Mesenchymal stem cell (in vitro differentiated cells and primary cell): Measurements from ENCODE around the gene PAX8.

Experiments
- DNase-seq: peaks from one replicate; pipeline ENCODE4 v3.0.0-alpha.2; 2013
- H2AFZ ChIP-seq: one replicate; pipeline ENCODE4 v1.6.1; 2013; ENCODE audit warnings: low read depth, mild to moderate bottlenecking, control low read depth, inconsistent platforms, low read length, moderate library complexity
- H2AK5ac ChIP-seq: 2 replicates; pipeline ENCODE4 v1.6.1; 2013; ENCODE audit warnings: low read length, moderate library complexity, mild to moderate bottlenecking, inconsistent platforms; ENCODE audit not compliant: severe bottlenecking
- H2BK120ac ChIP-seq: one replicate; pipeline ENCODE4 v1.6.1; 2013; ENCODE audit warnings: low read depth, mild to moderate bottlenecking, inconsistent platforms, low read length, moderate library complexity
- H2BK12ac ChIP-seq, 2 experiments: one replicate each; pipeline ENCODE4 v1.6.1; 2013; ENCODE audit warnings: inconsistent platforms in 2 of 2, low read length in 2 of 2, mild to moderate bottlenecking in 2 of 2, moderate library complexity in 2 of 2, control low read depth in 1 of 2
- H2BK15ac ChIP-seq: one replicate; pipeline ENCODE4 v1.6.1; 2013; ENCODE audit warnings: mild to moderate bottlenecking, low read depth, inconsistent platforms; ENCODE audit not compliant: poor library complexity, severe bottlenecking
- H2BK5ac ChIP-seq: 2 replicates; pipeline ENCODE4 v1.6.1; 2013; ENCODE audit warnings: low read depth, mild to moderate bottlenecking, low read length, control low read depth, inconsistent platforms; ENCODE audit not compliant: poor library complexity, severe bottlenecking
- H3K14ac ChIP-seq, 2 experiments: one replicate each; pipeline ENCODE4 v1.6.1; 2013; ENCODE audit warnings: inconsistent platforms in 2 of 2, low read length in 2 of 2, control low read depth in 1 of 2, mild to moderate bottlenecking in 1 of 2, moderate library complexity in 1 of 2
- H3K18ac ChIP-seq, 2 experiments: one replicate each; pipeline ENCODE4 v1.6.1; 2013; ENCODE audit warnings: inconsistent platforms in 2 of 2, low read length in 2 of 2, control low read depth in 1 of 2, low read depth in 1 of 2, mild to moderate bottlenecking in 1 of 2
- H3K23ac ChIP-seq, 2 experiments: one replicate each; pipeline ENCODE4 v1.6.1; 2013; ENCODE audit warnings: inconsistent platforms in 2 of 2, low read length in 2 of 2, mild to moderate bottlenecking in 2 of 2, moderate library complexity in 2 of 2, control low read depth in 1 of 2
- H3K27ac ChIP-seq: 2 replicates; pipeline ENCODE4 v1.5.1; 2013; ENCODE audit warnings: mild to moderate bottlenecking, moderate library complexity, low read length, control low read depth, inconsistent platforms; ENCODE audit not compliant: poor library complexity, severe bottlenecking
- H3K27me3 ChIP-seq, 2 experiments: 2 replicates each; pipeline versions ENCODE4 v1.6.1 to v1.7.0; 2013; ENCODE audit warnings: low read length in 2 of 2, mild to moderate bottlenecking in 2 of 2, moderate library complexity in 2 of 2, control low read depth in 1 of 2, inconsistent platforms in 1 of 2; ENCODE audit not compliant: control insufficient read depth in 1 of 2, insufficient read depth in 1 of 2
- H3K36me3 ChIP-seq, 2 experiments: 2 replicates each; pipeline versions ENCODE4 v1.6.1 to v1.7.0; 2013; ENCODE audit warnings: low read length in 2 of 2, control low read depth in 1 of 2, inconsistent platforms in 1 of 2, low read depth in 1 of 2, mild to moderate bottlenecking in 1 of 2; ENCODE audit not compliant: insufficient read depth in 2 of 2, control insufficient read depth in 1 of 2
- H3K4ac ChIP-seq, 2 experiments: one replicate each; pipeline ENCODE4 v1.6.1; 2013; ENCODE audit warnings: inconsistent platforms in 2 of 2, low read length in 2 of 2, mild to moderate bottlenecking in 2 of 2, moderate library complexity in 2 of 2, control low read depth in 1 of 2, low read depth in 1 of 2
- H3K4me1 ChIP-seq: 2 replicates; pipeline ENCODE4 v1.6.1; 2013; ENCODE audit warnings: low read depth, low read length, control low read depth; ENCODE audit not compliant: control insufficient read depth, insufficient read depth
- H3K4me2 ChIP-seq: 2 replicates; pipeline ENCODE4 v1.6.1; 2013; ENCODE audit warnings: low read length, mild to moderate bottlenecking, inconsistent platforms; ENCODE audit not compliant: poor library complexity, severe bottlenecking
- H3K4me3 ChIP-seq, 2 experiments: 2 replicates each; pipeline versions ENCODE4 v1.5.1 to v1.7.0; 2013; ENCODE audit warnings: low read length in 2 of 2, mild to moderate bottlenecking in 2 of 2, control low read depth in 1 of 2, low read depth in 1 of 2; ENCODE audit not compliant: insufficient read depth in 1 of 2
- H3K79me1 ChIP-seq: replicated peaks from 2 replicates; pipeline ENCODE4 v1.6.1; 2013; ENCODE audit warnings: mild to moderate bottlenecking, control low read depth, low read length, inconsistent platforms; ENCODE audit not compliant: poor library complexity, severe bottlenecking
- H3K9ac ChIP-seq: 2 replicates; pipeline ENCODE4 v1.7.0; 2013; ENCODE audit warnings: mild to moderate bottlenecking, low read length, moderate library complexity
- H3K9me3 ChIP-seq: 2 replicates; pipeline ENCODE4 v1.7.0; 2013; ENCODE audit warnings: mild to moderate bottlenecking, low read length; ENCODE audit not compliant: control insufficient read depth
- H4K8ac ChIP-seq: one replicate; pipeline ENCODE4 v1.6.1; 2013; ENCODE audit warnings: inconsistent platforms, mild to moderate bottlenecking, low read length, moderate library complexity
- H4K91ac ChIP-seq: one replicate; pipeline ENCODE4 v1.6.1; 2013; ENCODE audit warnings: mild to moderate bottlenecking, low read length, inconsistent platforms
- WGBS: methylation state at CpG from one replicate; pipeline ENCODE4 v1.1.7; 2013; ENCODE audit warnings: mixed read lengths; 5-methylcytosine and 5-hydroxymethylcytosine counted together

Gene PAX8

GRCh38 chr2:113228351-113228750 lies 50.4 kb downstream of the PAX8 start:
- Histone ChIP-seq H3K4me3 (no peak overlapping the region), H3K23ac (no peak overlapping the region), H3K27ac (peak overlapping the region; percentile 92), H3K4ac (no peak overlapping the region), H3K9me3 (no peaks in the 10 kb centered on the region), H2BK12ac (no peak overlapping the region), H4K91ac (no peak overlapping the region), H3K79me1 (no peaks in the 10 kb centered on the region), H2AFZ (no peak overlapping the region), H3K9ac (no peak overlapping the region), H3K4me2 (no peak overlapping the region), H3K4me1 (peaks cover 28% of the 10 kb centered on the region), H2BK15ac (no peak overlapping the region), H3K36me3 (peaks cover 7 to 27% of the 10 kb centered on the region in 2 experiments), H2AK5ac (peak overlapping the region; percentile 18), H3K18ac (no peak overlapping the region), H4K8ac (no peak overlapping the region), H3K14ac (no peak overlapping the region), H2BK5ac (no peak overlapping the region), H3K27me3 (no peaks in the 10 kb centered on the region), H2BK120ac (no peak overlapping the region)
- DNase-seq = no peak
- 87% methylated on average over 1 of the region's 1 CpG for WGBS

- Histone ChIP-seq H3K4me2 (no peak overlapping the region), H4K8ac (no peak overlapping the region), H3K79me1 (peaks cover 1% of the 10 kb centered on the region), H2BK12ac (no peak overlapping the region), H3K4me1 (peaks cover 26% of the 10 kb centered on the region), H3K4ac (no peak overlapping the region), H3K23ac (no peak overlapping the region), H3K9me3 (no peaks in the 10 kb centered on the region), H3K36me3 (peaks cover 7 to 25% of the 10 kb centered on the region in 2 experiments), H4K91ac (no peak overlapping the region), H2AK5ac (peak overlapping the region; percentile 92), H2BK120ac (no peak overlapping the region), H2BK15ac (no peak overlapping the region), H3K14ac (no peak overlapping the region), H2AFZ (no peak overlapping the region), H3K27me3 (no peaks in the 10 kb centered on the region), H3K18ac (no peak overlapping the region), H2BK5ac (no peak overlapping the region), H3K27ac (peak overlapping the region; percentile 92), H3K9ac (no peak overlapping the region), H3K4me3 (no peak overlapping the region)
- no peak for DNase-seq
- 82% methylated on average over 3 of the region's 3 CpGs for WGBS
These were observed 51.0 kb downstream of the PAX8 start for GRCh38 chr2:113227698-113228097.

GRCh38 chr2:113227290-113227689 lies 51.4 kb downstream of the PAX8 start:
- H3K18ac ChIP-seq = peak overlapping the region in 1 of 2 experiments; percentile 31
- H3K23ac ChIP-seq = no peak overlapping the region
- H3K36me3 ChIP-seq = peaks cover 6 to 23% of the 10 kb centered on the region in 2 experiments
- no peak overlapping the region for H3K4me2 ChIP-seq
- no peak overlapping the region for H2BK120ac ChIP-seq
- no peak overlapping the region for H3K9ac ChIP-seq
- no peak overlapping the region for H2BK15ac ChIP-seq
- no peak overlapping the region for H3K4ac ChIP-seq
- no peaks in the 10 kb centered on the region for H3K27me3 ChIP-seq
- WGBS = 50% methylated on average over 1 of the region's 1 CpG
- peak overlapping the region in 1 of 2 experiments; percentile 96 for H2BK12ac ChIP-seq
- no peak overlapping the region for H2BK5ac ChIP-seq
- H3K14ac ChIP-seq = no peak overlapping the region
- peaks cover 25% of the 10 kb centered on the region for H3K4me1 ChIP-seq
- no peak overlapping the region for H3K4me3 ChIP-seq
- no peaks in the 10 kb centered on the region for H3K9me3 ChIP-seq
- peak overlapping the region; percentile 92 for H3K27ac ChIP-seq
- H2AFZ ChIP-seq = no peak overlapping the region
- DNase-seq = peak; percentile 70
- H2AK5ac ChIP-seq = peak overlapping the region; percentile 92
- no peak overlapping the region for H4K91ac ChIP-seq
- peaks cover 3% of the 10 kb centered on the region for H3K79me1 ChIP-seq
- no peak overlapping the region for H4K8ac ChIP-seq

- Histone ChIP-seq H3K4ac (no peak overlapping the region), H3K4me1 (peaks cover 23% of the 10 kb centered on the region), H3K23ac (no peak overlapping the region), H3K27me3 (no peaks in the 10 kb centered on the region), H3K4me2 (no peak overlapping the region), H3K27ac (peak overlapping the region; percentile 92), H4K91ac (no peak overlapping the region), H2BK5ac (no peak overlapping the region), H2AK5ac (peak overlapping the region; percentile 92), H2BK15ac (no peak overlapping the region), H3K18ac (no peak overlapping the region), H2AFZ (no peak overlapping the region), H3K14ac (no peak overlapping the region), H4K8ac (no peak overlapping the region), H3K79me1 (peaks cover 4% of the 10 kb centered on the region), H3K9ac (no peak overlapping the region), H3K4me3 (no peak overlapping the region), H3K9me3 (no peaks in the 10 kb centered on the region), H2BK12ac (no peak overlapping the region), H2BK120ac (no peak overlapping the region), H3K36me3 (peaks cover 8 to 22% of the 10 kb centered on the region in 2 experiments)
- WGBS = 85% methylated on average over 4 of the region's 4 CpGs
- DNase-seq = no peak
These were observed 52.3 kb downstream of the PAX8 start for GRCh38 chr2:113226462-113226861.
